Measurements from ENCODE around the gene CD300C.
"Not testable (repeated sequence)": the region's sequence is repeated elsewhere in the genome, so short reads cannot be mapped to it uniquely, and the experiment has no call there.

The CD300C gene

DNA sequence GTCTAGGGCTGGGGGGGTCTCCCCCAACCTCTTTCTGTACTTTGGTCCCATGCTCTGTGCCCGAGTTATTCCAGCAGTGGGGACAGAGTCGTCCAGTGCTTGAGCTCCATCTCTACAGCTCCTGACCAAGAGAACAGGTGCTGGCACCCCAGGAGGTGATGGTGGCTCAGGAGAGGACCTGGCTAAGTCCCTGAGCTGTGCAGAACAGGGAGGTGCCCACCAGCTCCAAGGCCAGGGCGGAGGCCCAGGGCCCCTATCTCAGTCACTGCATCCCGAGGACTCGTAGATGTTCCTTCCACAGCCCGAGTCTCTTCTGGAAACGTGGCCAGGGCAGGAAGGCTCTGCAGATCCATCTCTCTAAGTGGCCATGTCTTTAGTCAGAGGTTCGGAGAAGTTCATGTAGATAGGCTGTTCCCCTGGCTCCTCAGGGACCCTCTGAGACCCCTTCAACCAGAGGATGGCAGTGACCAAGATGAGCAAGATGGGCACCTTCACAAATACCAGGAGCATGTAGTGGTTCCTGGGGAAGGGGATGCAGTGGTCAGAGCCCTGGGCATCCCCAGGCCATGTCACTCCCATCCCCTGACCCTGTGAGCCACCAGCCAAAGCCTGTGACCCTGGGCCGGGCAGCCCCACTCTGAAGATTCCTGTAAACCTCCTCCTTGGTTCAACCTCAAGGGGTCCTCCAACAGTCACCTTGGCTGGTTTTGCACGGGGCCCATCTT is 23.4 kb downstream of the CD300C start:
- H3K4me3 ChIP-seq (ENCODE audit: low read depth, low read length) = no peak overlapping the region
- H3K27ac ChIP-seq = no peak overlapping the region
- H3K36me3 ChIP-seq (replicated peaks) = no peaks in the 10 kb centered on the region
- in situ Hi-C loops (cut with HindIII; ENCODE audit: low pct_ligation_motif_present, low sequenced_read_pairs) = no loop called here
- TF ChIP-seq, protein P1, sequence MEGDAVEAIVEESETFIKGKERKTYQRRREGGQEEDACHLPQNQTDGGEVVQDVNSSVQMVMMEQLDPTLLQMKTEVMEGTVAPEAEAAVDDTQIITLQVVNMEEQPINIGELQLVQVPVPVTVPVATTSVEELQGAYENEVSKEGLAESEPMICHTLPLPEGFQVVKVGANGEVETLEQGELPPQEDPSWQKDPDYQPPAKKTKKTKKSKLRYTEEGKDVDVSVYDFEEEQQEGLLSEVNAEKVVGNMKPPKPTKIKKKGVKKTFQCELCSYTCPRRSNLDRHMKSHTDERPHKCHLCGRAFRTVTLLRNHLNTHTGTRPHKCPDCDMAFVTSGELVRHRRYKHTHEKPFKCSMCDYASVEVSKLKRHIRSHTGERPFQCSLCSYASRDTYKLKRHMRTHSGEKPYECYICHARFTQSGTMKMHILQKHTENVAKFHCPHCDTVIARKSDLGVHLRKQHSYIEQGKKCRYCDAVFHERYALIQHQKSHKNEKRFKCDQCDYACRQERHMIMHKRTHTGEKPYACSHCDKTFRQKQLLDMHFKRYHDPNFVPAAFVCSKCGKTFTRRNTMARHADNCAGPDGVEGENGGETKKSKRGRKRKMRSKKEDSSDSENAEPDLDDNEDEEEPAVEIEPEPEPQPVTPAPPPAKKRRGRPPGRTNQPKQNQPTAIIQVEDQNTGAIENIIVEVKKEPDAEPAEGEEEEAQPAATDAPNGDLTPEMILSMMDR (IDR thresholded peaks at IDR 0.05; ENCODE audit: low read depth, low read length, missing control alignments) = no peak
- no peak for DNase-seq
- H3K27me3 ChIP-seq (replicated peaks) = no peaks in the 10 kb centered on the region

- Histone ChIP-seq H3K27ac (no peak overlapping the region), H3K27me3 (replicated peaks) (no peaks in the 10 kb centered on the region), H3K4me3 (ENCODE audit: low read depth, low read length) (no peak overlapping the region), H3K36me3 (replicated peaks) (no peaks in the 10 kb centered on the region)
- in situ Hi-C loops (cut with HindIII; ENCODE audit: low pct_ligation_motif_present, low sequenced_read_pairs) = no loop called here
- TF ChIP-seq, protein P1 (IDR thresholded peaks at IDR 0.05; ENCODE audit: low read depth, low read length, missing control alignments) = no peak
- no peak for DNase-seq
Measured at GRCh38 chr17:74521701-74522201, 24.2 kb downstream of the CD300C start.

GRCh38 chr17:74520790-74521480 is 25.0 kb downstream of the CD300C start:
- in situ Hi-C loops (cut with HindIII; ENCODE audit: low pct_ligation_motif_present, low sequenced_read_pairs) = no loop called here
- Histone ChIP-seq H3K27me3 (replicated peaks) (no peaks in the 10 kb centered on the region), H3K36me3 (replicated peaks) (no peaks in the 10 kb centered on the region), H3K4me3 (ENCODE audit: low read depth, low read length) (no peak overlapping the region), H3K27ac (no peak overlapping the region)
- DNase-seq = no peak
- TF ChIP-seq, protein P1 (IDR thresholded peaks at IDR 0.05; ENCODE audit: low read depth, low read length, missing control alignments) = no peak

GRCh38 chr17:74520016-74520434 is 25.9 kb downstream of the CD300C start:
- Histone ChIP-seq H3K27me3 (replicated peaks) (no peaks in the 10 kb centered on the region), H3K4me3 (ENCODE audit: low read depth, low read length) (no peak overlapping the region), H3K27ac (no peak overlapping the region), H3K36me3 (replicated peaks) (no peaks in the 10 kb centered on the region)
- in situ Hi-C loops (cut with HindIII; ENCODE audit: low pct_ligation_motif_present, low sequenced_read_pairs) = no loop called here
- TF ChIP-seq, protein P1 (IDR thresholded peaks at IDR 0.05; ENCODE audit: low read depth, low read length, missing control alignments) = no peak
- no peak for DNase-seq

GRCh38 chr17:74518413-74518981 is 27.4 kb downstream of the CD300C start:
- not testable (repeated sequence) for DNase-seq, H3K27ac ChIP-seq

More at GRCh38 chr17:74518413-74518981, 27.4 kb downstream of the CD300C start:
- H3K4me3 ChIP-seq (ENCODE audit: low read depth, low read length); H3K36me3 ChIP-seq (replicated peaks); in situ Hi-C loops (cut with HindIII; ENCODE audit: low pct_ligation_motif_present, low sequenced_read_pairs); H3K27me3 ChIP-seq (replicated peaks): not testable (repeated sequence)
